ENCODE results near the gene GSK3A. TPM values are rescaled to one million over a fixed set of nuclear protein-coding genes. Genes with fewer than 3 reads are reported as not detected.

GSK3A gene
- total and polyA plus RNA-seq, 9 of the 15 experiments (the other 6 are each of a cell fraction or from before 2014, with no cell fraction given): 0.62 to 90.7 (median 33.3) TPM

- TF ChIP-seq SMC3 (conservative IDR thresholded peaks at IDR 0.05; ENCODE audit: insufficient read depth, low read depth, low read length) (peak; percentile 62), POU5F1 (IDR thresholded peaks at IDR 0.05; ENCODE audit: borderline replicate concordance, low read depth, low read length, partially characterized antibody) (no peak), MAZ (CRISPR knock-in tag; conservative IDR thresholded peaks at IDR 0.05 in 1 of 2, IDR thresholded peaks at IDR 0.05 in 1 of 2) (peak; percentile 92 to 93), JUNB (CRISPR knock-in tag; conservative IDR thresholded peaks at IDR 0.05) (0 out of 2 replicates have a peak, but pooled peaks have one; percentile 30), LCOR (CRISPR knock-in tag; IDR thresholded peaks at IDR 0.05) (peak; percentile 70; the same call in 1 of the 2 replicates), CTBP1 (IDR thresholded peaks at IDR 0.05; ENCODE audit: borderline replicate concordance) (peak; percentile 64; the same call in 1 of the 2 replicates), SAFB (IDR thresholded peaks at IDR 0.05; ENCODE audit: borderline replicate concordance, low read depth, low read length) (peak; percentile 82), PCBP1 (IDR thresholded peaks at IDR 0.05; ENCODE audit: low read depth, low read length, poor library complexity, severe bottlenecking) (peak; percentile 97), NR4A1 (CRISPR knock-in tag; IDR thresholded peaks at IDR 0.05) (no peak), NR4A1 (tag; IDR thresholded peaks at IDR 0.05) (peak; percentile 19; the same call in 1 of the 2 replicates), ZNF184 (CRISPR knock-in tag; IDR thresholded peaks at IDR 0.05) (no peak), FOXP1 (CRISPR knock-in tag; IDR thresholded peaks at IDR 0.05) (peak; percentile 8; the same call in 1 of the 2 replicates), ZNF143 (CRISPR knock-in tag; IDR thresholded peaks at IDR 0.05) (peak; percentile 27; the same call in 1 of the 2 replicates), RBM25 (IDR thresholded peaks at IDR 0.05; ENCODE audit: low read depth, low read length, severe bottlenecking) (peak; percentile 94), ZEB2 (IDR thresholded peaks at IDR 0.05) (no peak), VEZF1 (CRISPR knock-in tag; IDR thresholded peaks at IDR 0.05) (peak; percentile 72), ZBTB26 (CRISPR knock-in tag; IDR thresholded peaks at IDR 0.05) (no peak), ESRRA (IDR thresholded peaks at IDR 0.05; ENCODE audit: borderline replicate concordance, low read depth) (0 out of 2 replicates have a peak, but pooled peaks have one; percentile 17), NEUROD1 (IDR thresholded peaks at IDR 0.05; ENCODE audit: borderline replicate concordance, low read depth, low read length, partially characterized antibody) (peak; percentile 89), DACH1 (IDR thresholded peaks at IDR 0.05; ENCODE audit: partially characterized antibody) (peak; percentile 49), ATF1 (CRISPR knock-in tag; IDR thresholded peaks at IDR 0.05) (no peak), ATF1 (tag; IDR thresholded peaks at IDR 0.05) (peak; percentile 79), SP1 (CRISPR knock-in tag; IDR thresholded peaks at IDR 0.05) (peak; percentile 45; the same call in 1 of the 2 replicates), FOS (IDR thresholded peaks at IDR 0.05; ENCODE audit: extremely low read depth, insufficient read length) (peak; percentile 90), PHF21A (IDR thresholded peaks at IDR 0.05; ENCODE audit: borderline replicate concordance, low read depth) (0 out of 2 replicates have a peak, but pooled peaks have one; percentile 21), ZNF511 (CRISPR knock-in tag; IDR thresholded peaks at IDR 0.05) (peak; percentile 37; the same call in 1 of the 2 replicates)
These were observed 37.8 kb upstream of the GSK3A start (continued) for GRCh38 chr19:42279902-42280814.
